Motor neuron (in vitro differentiated cells): ENCODE measurements around the gene RBMS3. TPM values are rescaled to one million over a fixed set of nuclear protein-coding genes. Genes with fewer than 3 reads are reported as not detected.

Experiments
- ATAC-seq, 8 experiments: fragments of 200-7000 bp; cut with Tn5 transposase; replicated peaks in 6 of 8; 2 replicates each; pipeline ENCODE4 v1.8.0; 2021; ENCODE audit warnings: mild to moderate bottlenecking in 8 of 8, moderate library complexity in 8 of 8
- H3K27ac ChIP-seq, 2 donors: fragments of 250-450 bp; sonication (Bioruptor Pico); 2 replicates each; pipeline ENCODE4 v1.9.0; 2021; ENCODE audit warnings: antibody characterized with exemption in 2 of 2, mild to moderate bottlenecking in 2 of 2, moderate library complexity in 1 of 2
- H3K4me1 ChIP-seq, 2 donors: fragments of 250-450 bp; sonication (Bioruptor Pico); replicated peaks in 1 of 2; 2 replicates each; pipeline ENCODE4 v1.6.1; 2021; ENCODE audit warnings: antibody characterized with exemption in 2 of 2, mild to moderate bottlenecking in 2 of 2, moderate library complexity in 1 of 2
- H3K4me3 ChIP-seq, 5 donors: fragments of 250-450 bp; sonication (Bioruptor Pico); 2 replicates each; pipeline ENCODE4 v1.9.0; 2021; ENCODE audit warnings: antibody characterized with exemption in 5 of 5, mild to moderate bottlenecking in 5 of 5, moderate library complexity in 4 of 5
- WGBS, 10 experiments: fragments of 450-650 bp; shearing (Covaris generic); methylation state at CpG; one replicate each; pipeline ENCODE4 v1.0.0; 2022; 5-methylcytosine and 5-hydroxymethylcytosine counted together
- in situ Hi-C, 9 experiments: fragments of 400-800 bp; cut with MboI; loops; one replicate each; pipeline ENCODE4 v1.15.0; 2021; ENCODE audit warnings: low sequenced_read_pairs in 9 of 9, low pct_unique_long_range_greater_than_20kb in 2 of 9; ENCODE audit not compliant: unreplicated experiment in 9 of 9
- total RNA-seq, 8 experiments: library from RNA; unstranded; fragments of 300-600 nt; gene quantifications; 2 replicates each; pipeline versions ENCODE4 v1.2.3 to v1.2.4, GENCODE V29; 2022

Gene RBMS3
- total RNA-seq, 8 experiments from 2014 or later: 11.0 to 63.7 (median 16.7) TPM

DNA sequence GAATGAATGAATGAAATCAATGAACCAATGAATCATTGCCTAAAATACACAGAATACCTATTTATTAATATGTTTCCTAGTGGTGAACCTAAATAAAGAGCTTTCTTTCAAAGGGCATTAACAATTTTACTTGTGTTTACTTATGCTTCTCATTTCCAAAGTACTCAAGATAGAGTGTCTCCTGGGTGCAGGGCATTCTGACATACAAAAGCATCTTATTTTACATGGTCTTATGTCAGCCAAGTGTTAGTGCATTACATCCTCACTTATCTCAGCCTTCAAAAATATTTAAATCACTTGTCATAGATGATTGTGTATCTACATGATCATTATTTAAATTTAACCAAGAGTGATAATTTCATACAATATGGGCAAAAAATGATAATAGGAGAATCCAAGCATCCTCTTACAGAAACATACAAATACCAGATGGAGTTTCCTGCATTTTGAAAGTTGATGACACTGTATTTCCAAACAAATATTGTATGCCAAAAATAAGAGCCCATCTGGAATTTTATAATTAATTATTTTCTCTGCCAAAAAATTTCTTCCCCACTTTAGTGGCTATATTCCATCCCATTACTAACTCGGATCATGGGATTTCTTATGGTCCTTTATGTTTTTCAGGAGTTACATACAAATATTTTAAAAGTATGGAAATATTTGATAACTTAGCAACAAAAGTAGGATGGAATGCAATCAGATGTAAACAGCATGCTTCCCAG, 279.0 kb downstream of the RBMS3 start:
- no peak for ATAC-seq
- Histone ChIP-seq H3K4me1 (no peaks in the 10 kb centered on the region), H3K4me3 (no peak overlapping the region), H3K27ac (no peak overlapping the region)
- in situ Hi-C loops: no loop called here
- 0 to 92% (median 74%) methylated on average over 1 of the region's 1 CpG; no CpG with 5 or more reads in 2 of the 10 experiments for WGBS, 10 experiments

DNA sequence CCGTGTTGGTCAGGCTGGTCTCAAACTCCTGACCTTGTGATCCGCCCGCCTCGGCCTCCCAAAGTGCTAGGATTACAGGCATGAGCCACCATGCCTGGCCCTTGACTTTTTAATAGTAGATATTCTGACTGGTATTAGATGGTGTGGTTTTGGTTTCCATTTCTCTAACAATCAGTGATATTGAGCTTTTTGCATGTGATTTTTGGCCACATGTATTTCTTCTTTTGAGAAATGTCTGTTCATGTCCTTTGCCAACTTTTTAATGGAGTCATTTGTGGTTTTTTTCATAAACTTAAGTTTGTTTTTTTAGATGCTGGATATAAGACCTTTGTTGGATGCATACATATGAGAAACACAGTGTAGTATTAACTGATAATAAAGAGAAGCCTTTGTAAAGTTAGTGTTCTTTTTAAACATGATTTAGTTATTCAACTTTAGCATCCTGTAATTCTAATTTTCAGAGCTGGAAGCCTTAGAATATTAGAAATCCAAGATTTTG, 280.8 kb downstream of the RBMS3 start:
- WGBS, 10 experiments: 90 to 100% (median 100%) methylated on average over 1 to 3 of the region's 4 CpGs; no CpG with 5 or more reads in 7 of the 10 experiments
- in situ Hi-C loops: no loop called here
- Histone ChIP-seq H3K27ac (no peak overlapping the region), H3K4me3 (no peak overlapping the region), H3K4me1 (no peaks in the 10 kb centered on the region)
- ATAC-seq: no peak

DNA sequence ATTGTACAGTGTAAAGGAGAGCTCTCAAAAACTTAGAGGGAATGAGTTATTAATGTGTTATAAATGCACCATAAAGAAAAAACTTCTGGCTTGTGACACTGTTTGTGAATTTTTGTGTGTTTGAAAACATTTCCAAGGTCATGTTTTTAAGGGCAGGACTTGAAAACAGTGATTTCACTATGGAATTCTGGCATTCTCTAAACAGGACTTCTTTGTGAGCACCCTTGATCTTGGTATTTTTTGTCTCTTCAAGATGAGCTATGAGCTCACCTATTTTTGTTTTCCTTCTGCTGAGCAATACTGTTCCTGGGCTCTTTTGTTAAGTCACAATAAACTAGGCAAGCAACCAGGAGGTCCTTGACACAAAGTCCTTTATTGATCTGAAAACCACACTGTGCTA, 284.4 kb downstream of the RBMS3 start:
- Histone ChIP-seq H3K4me1 (peaks cover 0 to 5% of the 10 kb centered on the region in 2 donors), H3K27ac (no peak overlapping the region), H3K4me3 (no peak overlapping the region)
- ATAC-seq: no peak
- in situ Hi-C loops: no loop called here

DNA sequence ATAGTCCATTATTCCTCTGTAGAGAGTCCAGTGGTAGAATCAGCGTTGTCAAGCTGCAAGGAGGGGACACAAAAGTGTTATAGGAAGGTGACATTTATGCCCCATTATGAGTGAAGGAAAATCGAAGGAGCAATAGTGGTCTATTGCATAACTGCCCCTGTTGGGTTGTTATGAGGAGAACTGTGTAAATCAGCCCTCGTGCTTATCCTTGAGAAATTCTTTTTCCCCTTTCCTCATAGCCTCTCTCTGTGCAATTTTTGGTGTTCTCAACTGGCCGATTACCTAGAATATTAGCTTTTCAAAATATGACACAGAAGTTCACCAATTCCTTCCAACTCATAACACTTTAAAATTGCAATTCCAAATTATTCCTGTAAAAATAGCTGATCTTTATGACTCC, 286.6 kb downstream of the RBMS3 start:
- 36 to 88% (median 64%) methylated on average over 1 to 4 of the region's 4 CpGs for WGBS, 10 experiments
- no peak overlapping the region for H3K4me3 ChIP-seq
- H3K4me1 ChIP-seq: peaks cover 0 to 5% of the 10 kb centered on the region in 2 donors
- ATAC-seq: no peak
- no peak overlapping the region for H3K27ac ChIP-seq
- in situ Hi-C loops: no loop called here

DNA sequence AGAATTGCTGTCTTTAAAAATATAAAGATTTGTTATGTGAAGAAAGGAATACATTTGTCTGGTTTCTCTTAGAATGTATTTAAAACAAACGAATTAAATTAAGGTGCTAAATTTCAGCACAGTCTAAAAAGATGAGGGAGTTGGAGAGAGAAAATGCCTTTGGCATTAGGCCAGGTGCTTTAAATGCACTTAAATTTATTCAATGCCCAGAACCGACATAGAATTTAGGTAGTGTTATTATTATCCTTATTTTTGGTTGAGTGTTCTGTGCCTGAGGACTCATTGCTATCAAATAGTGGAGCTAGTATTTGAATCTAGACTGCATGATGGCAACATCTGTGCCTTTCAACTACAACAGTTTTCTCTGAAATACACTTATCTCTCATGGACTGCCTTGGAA, 287.5 kb downstream of the RBMS3 start:
- no peak for ATAC-seq
- 16 to 100% (median 65%) methylated on average over 1 to 2 of the region's 2 CpGs for WGBS, 10 experiments
- Histone ChIP-seq H3K27ac (no peak overlapping the region), H3K4me1 (peaks cover 0 to 5% of the 10 kb centered on the region in 2 donors), H3K4me3 (no peak overlapping the region)
- in situ Hi-C loops: no loop called here

DNA sequence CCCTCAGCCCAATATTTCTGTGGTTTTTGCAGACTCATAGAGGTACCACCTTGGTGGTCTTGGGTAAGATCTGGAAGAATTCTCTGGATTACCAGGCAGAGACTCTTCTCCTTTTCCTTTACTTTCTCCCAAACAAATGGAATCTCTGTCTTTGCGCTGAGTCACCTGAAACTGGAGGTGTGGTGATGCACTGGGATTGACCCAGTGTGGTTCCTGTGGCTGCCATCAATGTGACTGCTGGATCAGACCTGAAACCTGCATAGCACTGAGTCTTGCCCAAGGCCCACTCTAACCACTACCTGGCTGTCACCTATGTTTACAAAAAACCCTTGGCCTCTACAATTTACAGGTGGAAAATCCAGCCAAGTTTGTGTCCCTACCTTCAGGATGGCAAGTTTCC, 295.3 kb downstream of the RBMS3 start:
- WGBS, 10 experiments: 80 to 100% (median 100%) methylated on average over 1 of the region's 1 CpG; no CpG with 5 or more reads in 6 of the 10 experiments
- no peaks in the 10 kb centered on the region for H3K4me1 ChIP-seq
- H3K4me3 ChIP-seq: no peak overlapping the region
- ATAC-seq: no peak
- H3K27ac ChIP-seq: no peak overlapping the region
- in situ Hi-C loops: no loop called here

DNA sequence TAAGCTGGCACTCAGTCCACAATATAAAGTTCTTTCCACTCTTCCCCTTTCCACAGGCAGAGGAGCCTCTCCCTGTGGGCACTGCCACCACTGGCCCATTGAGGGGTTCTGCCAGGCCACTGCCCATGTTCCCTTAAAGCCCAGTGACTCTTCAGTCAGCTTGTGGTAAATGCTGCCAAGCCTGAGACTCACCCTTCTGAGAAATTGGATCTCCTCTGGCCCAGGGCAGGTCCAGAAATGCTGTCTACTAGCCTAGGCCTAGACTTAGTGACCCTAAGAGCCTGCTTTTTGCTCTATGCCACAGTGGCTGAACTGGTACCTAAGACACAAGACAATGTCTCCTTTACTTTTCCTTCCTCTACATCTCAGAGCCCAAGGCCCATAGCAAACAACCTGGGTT, 295.8 kb downstream of the RBMS3 start:
- Histone ChIP-seq H3K27ac (no peak overlapping the region), H3K4me3 (no peak overlapping the region), H3K4me1 (no peaks in the 10 kb centered on the region)
- no peak for ATAC-seq
- in situ Hi-C loops: no loop called here

DNA sequence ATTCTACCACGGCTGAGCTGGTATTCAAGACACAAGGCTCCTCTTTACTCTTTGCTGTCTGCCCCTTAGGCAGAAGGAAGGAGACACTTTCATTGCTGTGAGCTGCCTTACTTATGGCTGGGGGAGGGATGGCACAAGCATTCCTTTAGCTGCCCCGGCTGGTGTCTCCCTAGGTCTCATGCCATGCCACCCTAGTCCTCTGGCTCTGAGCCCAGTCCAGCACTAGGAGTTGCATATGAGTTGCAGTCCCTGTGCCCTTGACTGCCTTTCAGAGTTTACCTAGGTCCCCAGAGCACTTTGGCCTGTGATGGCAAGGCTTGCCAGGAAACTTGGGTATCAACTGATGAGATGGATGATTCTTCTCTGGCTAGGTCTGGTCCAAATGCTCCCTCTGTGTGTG, 296.4 kb downstream of the RBMS3 start:
- Histone ChIP-seq H3K4me3 (no peak overlapping the region), H3K27ac (no peak overlapping the region), H3K4me1 (peaks cover 0 to under 1% of the 10 kb centered on the region in 2 donors)
- ATAC-seq: no peak
- in situ Hi-C loops: no loop called here
- 67 to 69% methylated on average over 1 to 2 of the region's 2 CpGs; no CpG with 5 or more reads in 8 of the 10 experiments for WGBS, 10 experiments

DNA sequence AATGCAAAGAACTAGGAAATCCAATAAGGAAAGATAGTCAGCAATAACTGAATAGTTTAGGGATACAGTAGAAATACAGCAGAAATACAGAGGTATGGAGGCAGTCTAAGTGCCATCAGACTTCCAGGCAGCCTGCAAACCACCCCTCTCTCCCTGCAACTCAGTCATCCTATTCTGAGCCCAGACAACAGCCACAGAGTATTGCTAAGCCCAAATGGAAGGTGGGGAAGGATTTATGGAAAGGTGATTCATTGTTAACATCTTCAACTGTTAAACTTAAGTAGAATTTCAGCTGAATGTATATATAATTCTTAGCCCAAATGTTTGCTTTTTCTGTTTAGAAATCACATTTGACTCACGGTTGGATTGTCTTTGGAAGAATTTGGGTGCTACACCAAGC, 300.4 kb downstream of the RBMS3 start:
- 0 to 100% (median 85%) methylated on average over 1 of the region's 1 CpG; no CpG with 5 or more reads in 2 of the 10 experiments for WGBS, 10 experiments
- no peak for ATAC-seq
- Histone ChIP-seq H3K27ac (no peak overlapping the region), H3K4me1 (peaks cover 0 to 3% of the 10 kb centered on the region in 2 donors), H3K4me3 (no peak overlapping the region)
- in situ Hi-C loops: no loop called here

DNA sequence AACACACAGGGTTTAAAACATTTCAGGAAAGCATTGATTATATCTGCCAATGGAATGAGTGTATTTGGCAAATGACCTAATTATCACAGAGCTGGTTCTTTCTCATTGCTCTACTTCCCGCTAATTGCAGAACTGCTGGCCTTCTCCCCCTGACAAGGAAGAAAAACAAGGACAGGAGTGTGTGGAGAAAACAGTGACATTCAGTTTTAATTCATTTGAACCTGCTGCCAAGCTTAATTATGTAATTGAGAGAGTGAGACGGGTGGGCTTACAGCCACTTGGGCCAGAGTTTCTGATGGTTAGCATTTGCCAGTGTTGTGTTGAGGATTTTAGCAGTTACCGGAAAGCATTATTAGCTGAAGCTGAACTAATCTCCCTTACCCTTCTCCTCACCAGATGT, 301.4 kb downstream of the RBMS3 start:
- Histone ChIP-seq H3K27ac (no peak overlapping the region), H3K4me1 (peaks cover 0 to 3% of the 10 kb centered on the region in 2 donors), H3K4me3 (no peak overlapping the region)
- in situ Hi-C loops: no loop called here
- WGBS, 10 experiments: 0 to 100% (median 87%) methylated on average over 1 to 3 of the region's 3 CpGs; no CpG with 5 or more reads in 2 of the 10 experiments
- no peak for ATAC-seq

DNA sequence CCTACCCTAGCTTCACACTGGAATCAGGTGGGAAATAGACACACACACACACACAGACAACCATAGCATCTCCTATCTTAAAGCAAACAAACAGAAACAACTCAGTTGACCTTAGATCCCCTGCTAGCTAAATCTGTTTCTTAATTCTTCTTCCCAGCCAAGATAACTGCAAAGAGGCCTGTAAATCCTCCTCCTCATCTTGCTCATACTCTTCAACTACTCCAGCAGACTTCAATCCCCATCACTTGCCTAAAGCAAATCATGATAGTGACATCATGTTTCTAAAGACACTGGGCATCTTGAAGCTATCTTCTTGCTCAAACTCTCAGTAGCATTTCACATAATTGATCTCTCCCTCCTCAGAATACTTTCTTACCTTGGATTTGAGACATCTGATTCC, 303.0 kb downstream of the RBMS3 start:
- ATAC-seq: no peak
- H3K27ac ChIP-seq: no peak overlapping the region
- H3K4me1 ChIP-seq: peaks cover 0 to 3% of the 10 kb centered on the region in 2 donors
- in situ Hi-C loops: no loop called here
- H3K4me3 ChIP-seq: no peak overlapping the region

DNA sequence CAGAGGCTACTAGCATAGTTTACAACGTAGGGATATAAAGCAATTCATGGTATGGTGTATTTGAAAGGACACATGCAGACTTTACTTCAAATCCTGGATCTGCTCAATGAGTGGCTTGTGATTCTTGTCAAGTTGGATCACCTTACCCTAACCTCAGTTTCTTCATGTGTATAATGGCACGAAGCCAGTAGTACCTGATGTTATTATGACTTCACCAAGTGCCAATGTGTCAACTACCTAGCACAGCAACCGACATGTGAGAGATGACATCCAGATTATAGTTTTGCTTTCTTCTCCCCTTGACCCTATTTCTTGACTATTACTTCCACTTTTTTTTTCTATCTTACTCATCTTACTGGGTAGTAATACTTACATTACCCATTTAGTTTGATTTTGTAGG, 304.5 kb downstream of the RBMS3 start:
- WGBS, 10 experiments: 50 to 100% (median 89%) methylated on average over 1 to 3 of the region's 3 CpGs; no CpG with 5 or more reads in 1 of the 10 experiments
- no peak overlapping the region for H3K27ac ChIP-seq
- in situ Hi-C loops: no loop called here
- no peak for ATAC-seq
- H3K4me3 ChIP-seq: no peak overlapping the region
- peaks cover 0 to 3% of the 10 kb centered on the region in 2 donors for H3K4me1 ChIP-seq

DNA sequence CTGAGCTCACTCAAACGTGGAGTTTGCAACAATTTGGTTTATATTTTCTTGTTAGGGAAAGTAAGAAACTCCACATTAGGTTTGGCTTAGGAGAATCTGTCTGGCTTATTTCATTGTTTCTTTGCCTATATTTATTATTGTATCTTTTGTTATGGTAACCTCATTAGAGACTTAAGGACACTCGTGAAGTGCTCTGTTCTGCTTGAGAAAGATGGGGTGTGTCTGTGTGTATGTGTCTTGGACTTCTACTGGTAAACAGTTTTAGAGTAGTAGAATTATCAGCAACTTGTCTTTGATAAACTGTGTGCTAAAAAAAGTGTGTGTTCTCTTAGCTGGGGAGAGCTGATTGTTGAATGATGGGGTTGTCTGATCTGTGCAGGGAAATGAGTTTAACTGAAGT, 306.5 kb downstream of the RBMS3 start:
- 60 to 94% (median 85%) methylated on average over 1 to 2 of the region's 2 CpGs; no CpG with 5 or more reads in 2 of the 10 experiments for WGBS, 10 experiments
- no peak for ATAC-seq
- in situ Hi-C loops: no loop called here

DNA sequence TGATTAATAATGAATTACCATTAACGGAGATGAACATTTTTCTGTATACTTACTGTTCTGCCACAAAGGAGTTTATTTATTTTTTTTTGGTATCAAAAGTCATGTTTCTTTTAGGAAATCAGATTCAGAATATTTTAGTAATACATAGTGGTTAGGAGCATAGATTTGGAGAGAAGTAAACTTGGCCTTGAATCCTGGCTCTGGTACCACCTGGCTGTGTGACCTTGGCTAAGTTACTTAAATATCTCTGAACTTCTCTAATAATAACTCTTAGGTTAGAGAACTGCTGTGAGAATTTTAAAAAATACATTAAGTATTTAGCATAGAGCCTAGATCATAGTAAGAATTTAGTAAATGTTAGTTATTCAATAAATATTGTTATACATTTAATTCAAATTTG, 309.1 kb downstream of the RBMS3 start:
- no peaks in the 10 kb centered on the region for H3K4me1 ChIP-seq
- H3K27ac ChIP-seq: no peak overlapping the region
- no peak for ATAC-seq
- H3K4me3 ChIP-seq: no peak overlapping the region
- WGBS, 10 experiments: 83 to 100% (median 93%) methylated on average over 1 of the region's 1 CpG; no CpG with 5 or more reads in 3 of the 10 experiments
- in situ Hi-C loops: no loop called here

More for the DNA sequence above, 306.5 kb downstream of the RBMS3 start:
- Histone ChIP-seq H3K27ac (no peak overlapping the region), H3K4me1 (peaks cover 0 to 2% of the 10 kb centered on the region in 2 donors), H3K4me3 (no peak overlapping the region)
